ENCODE results near the gene PLXNC1.

- TF ChIP-seq FOXM1 (IDR thresholded peaks at IDR 0.05; ENCODE audit: borderline replicate concordance) (no peak), ARNT (IDR thresholded peaks at IDR 0.05) (no peak), PKNOX1 (IDR thresholded peaks at IDR 0.05) (no peak), FOXK2 (IDR thresholded peaks at IDR 0.05) (no peak), SP1 (IDR thresholded peaks at IDR 0.05) (no peak), HDGF (IDR thresholded peaks at IDR 0.05; ENCODE audit: borderline replicate concordance) (no peak), NFRKB (IDR thresholded peaks at IDR 0.05) (no peak), CTBP1 (IDR thresholded peaks at IDR 0.05; ENCODE audit: borderline replicate concordance) (no peak), ELF4 (IDR thresholded peaks at IDR 0.05) (no peak), BHLHE40 (IDR thresholded peaks at IDR 0.05; ENCODE audit: borderline replicate concordance) (no peak), SUZ12 (IDR thresholded peaks at IDR 0.05) (no peak), LEF1 (IDR thresholded peaks at IDR 0.05; ENCODE audit: borderline replicate concordance) (no peak), ZNF384 (IDR thresholded peaks at IDR 0.05) (no peak)
These were observed 39.2 kb upstream of the PLXNC1 start for GRCh38 chr12:94109160-94109559.
